GM12801 (cell line): ENCODE results near the gene SEC31A.

Source experiments
- TF ChIP-seq, protein P1 (sequence below): IDR thresholded peaks from one replicate; pipeline ENCODE4 v1.5.1; 2011; ENCODE audit warnings: control low read depth; ENCODE audit not compliant: insufficient read length; ENCODE audit errors: extremely low read depth

The SEC31A gene

DNA sequence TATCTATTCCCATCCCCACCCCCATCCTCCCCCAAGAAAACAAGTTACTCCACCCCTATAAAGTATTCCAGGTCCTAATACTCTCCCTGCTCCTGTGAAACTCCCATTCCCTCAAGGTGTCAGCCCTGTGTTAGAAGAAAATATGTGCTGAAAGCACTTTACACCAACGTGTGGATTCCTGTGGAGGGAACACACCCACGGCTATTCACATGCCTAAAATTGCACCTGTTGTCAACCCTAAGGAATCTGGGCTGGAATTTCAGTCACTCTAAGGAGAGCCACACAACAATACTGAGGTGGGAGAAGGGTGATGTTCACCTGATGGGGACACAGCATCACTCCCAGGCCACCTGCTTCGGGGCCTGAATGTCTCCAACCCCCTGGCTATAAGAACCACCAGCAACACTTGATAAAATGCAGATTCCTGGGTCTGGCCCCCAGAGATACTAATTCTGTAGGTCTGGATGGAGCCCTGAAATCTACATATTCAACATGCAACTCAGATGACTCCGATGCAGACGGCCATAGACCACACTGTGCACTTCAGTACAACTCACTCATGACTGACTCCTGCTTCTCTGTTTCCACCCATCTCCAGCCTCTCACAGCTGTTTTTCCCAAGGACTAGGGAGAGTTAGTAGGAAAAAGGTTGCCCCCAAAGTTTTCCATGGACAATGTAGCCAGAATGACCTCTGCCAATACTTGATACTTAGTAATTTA is 108.2 kb downstream of the SEC31A start:
- TF ChIP-seq, protein P1, sequence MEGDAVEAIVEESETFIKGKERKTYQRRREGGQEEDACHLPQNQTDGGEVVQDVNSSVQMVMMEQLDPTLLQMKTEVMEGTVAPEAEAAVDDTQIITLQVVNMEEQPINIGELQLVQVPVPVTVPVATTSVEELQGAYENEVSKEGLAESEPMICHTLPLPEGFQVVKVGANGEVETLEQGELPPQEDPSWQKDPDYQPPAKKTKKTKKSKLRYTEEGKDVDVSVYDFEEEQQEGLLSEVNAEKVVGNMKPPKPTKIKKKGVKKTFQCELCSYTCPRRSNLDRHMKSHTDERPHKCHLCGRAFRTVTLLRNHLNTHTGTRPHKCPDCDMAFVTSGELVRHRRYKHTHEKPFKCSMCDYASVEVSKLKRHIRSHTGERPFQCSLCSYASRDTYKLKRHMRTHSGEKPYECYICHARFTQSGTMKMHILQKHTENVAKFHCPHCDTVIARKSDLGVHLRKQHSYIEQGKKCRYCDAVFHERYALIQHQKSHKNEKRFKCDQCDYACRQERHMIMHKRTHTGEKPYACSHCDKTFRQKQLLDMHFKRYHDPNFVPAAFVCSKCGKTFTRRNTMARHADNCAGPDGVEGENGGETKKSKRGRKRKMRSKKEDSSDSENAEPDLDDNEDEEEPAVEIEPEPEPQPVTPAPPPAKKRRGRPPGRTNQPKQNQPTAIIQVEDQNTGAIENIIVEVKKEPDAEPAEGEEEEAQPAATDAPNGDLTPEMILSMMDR, result no peak

DNA sequence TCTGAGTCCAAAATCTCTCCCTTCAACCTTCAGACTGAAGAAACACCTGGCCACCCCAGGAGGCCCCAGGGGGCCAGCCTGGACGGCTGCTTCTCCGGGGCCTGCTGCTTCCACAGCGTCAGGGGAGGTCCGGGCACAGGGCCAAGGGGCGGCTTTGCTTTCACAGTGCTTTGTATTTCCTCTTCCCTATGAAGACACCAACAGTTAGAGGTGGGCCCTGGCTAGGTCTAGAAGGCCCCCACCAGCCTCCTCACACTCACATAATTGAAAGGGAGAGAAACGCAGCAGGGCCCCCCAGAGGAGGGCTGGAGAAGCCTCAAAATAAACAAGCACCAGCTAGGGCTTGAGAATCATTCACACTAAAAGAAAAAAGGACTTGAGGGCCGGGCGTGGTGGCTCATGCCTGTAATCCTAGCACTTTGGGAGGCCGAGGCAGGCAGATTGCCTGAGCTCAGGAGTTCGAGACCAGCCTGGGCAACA is 110.2 kb downstream of the SEC31A start:
- TF ChIP-seq, protein P1, result no peak

DNA sequence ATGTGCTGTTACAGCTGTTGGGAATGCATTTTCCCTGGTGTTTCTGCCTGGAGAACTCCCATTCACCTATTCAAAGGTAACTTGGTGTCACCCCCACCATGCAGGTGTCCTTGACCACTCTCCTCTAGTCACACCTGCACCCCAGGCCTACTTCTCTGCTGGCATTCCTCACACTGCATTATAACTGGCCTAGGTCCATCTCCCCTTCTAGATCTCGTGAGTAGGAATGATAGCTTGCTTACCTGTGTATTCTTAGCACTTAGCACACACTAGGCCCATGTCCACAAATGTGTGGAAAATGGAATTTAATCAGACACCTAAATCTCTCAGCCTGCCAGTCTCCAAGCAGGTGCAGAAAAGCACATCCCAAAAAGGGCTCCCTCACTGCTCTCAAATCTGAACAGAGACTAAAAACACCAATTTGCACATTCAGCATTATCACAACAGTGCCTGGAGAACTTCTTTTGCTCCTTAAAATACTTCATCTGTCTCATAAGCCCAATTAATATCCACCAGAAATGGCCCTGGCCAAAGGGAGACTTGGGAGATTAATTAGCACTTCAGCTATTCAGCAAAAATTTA is 110.7 kb downstream of the SEC31A start:
- TF ChIP-seq, protein P1, result no peak

DNA sequence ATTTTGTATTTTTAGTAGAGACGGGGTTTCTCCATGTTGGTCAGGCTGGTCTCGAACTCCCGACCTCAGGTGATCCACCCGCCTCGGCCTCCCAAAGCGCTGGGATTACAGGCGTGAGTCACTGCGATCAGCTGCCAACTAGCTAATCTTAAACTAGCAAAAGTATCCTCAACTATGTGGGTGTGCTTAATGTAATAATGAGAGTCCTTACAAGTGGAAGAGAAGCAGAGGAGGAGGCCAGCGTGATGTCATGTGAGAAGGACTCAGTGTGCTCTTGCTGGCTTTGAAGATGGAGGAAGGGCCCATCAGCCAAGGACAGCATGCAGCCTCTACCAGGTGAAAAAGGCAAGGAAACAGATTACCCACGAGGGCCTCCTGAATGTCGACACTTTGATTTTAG is 111.9 kb downstream of the SEC31A start:
- TF ChIP-seq, protein P1, result no peak

DNA sequence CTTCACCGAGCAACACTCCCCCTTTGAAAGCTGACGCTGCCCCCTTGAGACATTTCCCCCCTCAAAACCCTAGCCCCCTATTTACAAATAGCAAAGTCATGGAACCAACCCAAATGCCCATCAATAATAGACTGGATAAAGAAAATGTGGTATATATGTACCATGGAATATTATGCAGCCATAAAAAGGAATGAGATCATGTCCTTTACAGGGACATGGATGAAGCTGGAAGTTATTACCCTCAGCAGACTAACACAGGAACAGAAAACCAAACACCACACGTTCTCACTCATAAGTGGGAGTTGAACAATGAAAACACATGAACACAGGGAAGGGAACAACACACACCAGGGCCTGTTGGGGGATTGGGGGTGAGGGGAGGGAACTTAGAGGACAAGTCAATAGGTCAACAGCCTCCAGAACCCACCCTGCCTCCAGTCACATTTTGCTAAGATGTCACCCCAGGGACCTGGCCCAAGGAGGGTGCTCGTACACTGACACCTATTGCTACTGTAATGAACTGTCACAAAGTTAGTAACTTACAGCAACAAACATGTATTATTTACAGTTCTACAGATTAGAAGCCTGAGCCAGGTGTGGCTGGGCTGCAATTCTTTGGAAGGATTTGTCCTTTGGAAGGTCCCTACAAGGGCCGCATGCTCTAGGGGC is 113.0 kb downstream of the SEC31A start:
- TF ChIP-seq, protein P1, result no peak

DNA sequence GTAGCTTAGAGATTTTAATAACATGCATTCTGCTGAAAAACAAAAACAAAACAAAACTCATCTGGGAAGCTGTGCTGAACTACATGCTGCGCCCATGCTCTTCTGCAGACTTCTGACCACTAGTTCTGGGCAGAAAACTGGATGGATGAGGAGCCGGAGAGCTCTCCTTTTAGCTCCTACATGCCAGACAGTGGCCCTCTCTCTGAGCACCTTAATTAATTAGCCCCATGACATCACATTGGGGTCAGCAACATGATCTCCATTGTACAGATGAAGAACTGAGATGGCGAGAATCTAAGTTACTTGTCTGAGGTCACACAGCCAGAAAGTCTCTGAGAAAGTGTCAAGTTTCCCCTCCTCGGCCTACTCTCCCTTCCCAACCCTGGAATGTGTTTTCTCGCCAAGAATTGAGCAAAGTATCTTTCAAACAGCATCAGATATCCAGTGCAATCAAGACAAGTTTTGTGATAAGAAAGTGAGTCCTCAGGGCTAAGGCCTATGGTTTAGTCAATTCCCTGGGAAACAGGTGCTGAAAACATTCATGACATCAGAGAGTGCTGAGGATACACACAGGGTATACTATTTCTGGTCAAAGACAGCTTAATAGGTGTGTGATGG is 113.9 kb downstream of the SEC31A start:
- TF ChIP-seq, protein P1, result no peak

DNA sequence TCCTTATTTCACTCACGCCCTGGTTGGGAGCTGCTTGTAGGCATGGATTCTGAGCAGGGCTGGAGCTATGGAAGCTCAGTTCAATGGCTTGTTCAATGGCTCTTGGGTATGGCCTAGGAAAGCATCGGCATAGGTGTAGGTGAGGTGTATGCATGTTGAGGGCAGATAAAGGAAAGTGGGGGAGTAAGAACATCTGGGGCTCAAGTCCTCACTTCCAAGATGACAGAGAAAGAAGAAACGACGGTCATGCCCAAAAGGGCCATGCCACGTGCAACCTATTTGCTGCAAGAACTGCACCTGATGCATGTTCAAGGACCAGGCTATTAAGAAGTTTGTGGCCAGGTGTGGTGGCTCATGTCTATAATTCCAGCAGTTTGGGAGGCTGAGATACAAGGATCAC is 115.7 kb downstream of the SEC31A start:
- TF ChIP-seq, protein P1, result no peak
